Measurements from ENCODE around the gene ABCB11.

ABCB11 gene

DNA sequence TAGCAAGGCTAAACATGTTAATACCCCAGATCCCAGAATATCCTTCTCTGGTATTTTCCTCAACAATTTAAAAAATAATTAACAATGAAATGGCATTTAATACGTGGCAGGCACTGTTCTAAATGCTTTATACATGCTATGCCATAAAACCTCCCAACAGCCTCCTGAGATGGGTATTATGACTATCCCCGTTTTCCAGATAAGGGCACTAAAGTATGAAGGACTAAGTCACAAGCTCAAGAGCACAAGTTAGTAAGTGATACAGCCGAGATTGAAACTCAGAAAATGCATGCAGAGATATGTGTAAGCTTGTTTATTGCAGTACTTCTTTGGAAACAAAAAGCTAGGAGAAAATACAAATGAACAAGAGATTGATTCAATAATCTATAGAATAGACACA is 8.0 kb downstream of the ABCB11 start:
- no peak for DNase-seq (ENCODE audit: extremely low spot score)
- TF ChIP-seq ELF4 (IDR thresholded peaks at IDR 0.05) (no peak), SP1 (IDR thresholded peaks at IDR 0.05) (no peak), LEF1 (IDR thresholded peaks at IDR 0.05; ENCODE audit: borderline replicate concordance) (no peak), TARDBP (IDR thresholded peaks at IDR 0.05) (no peak), L3MBTL2 (conservative IDR thresholded peaks at IDR 0.05) (no peak), FOXM1 (IDR thresholded peaks at IDR 0.05; ENCODE audit: borderline replicate concordance) (no peak), ZNF384 (IDR thresholded peaks at IDR 0.05) (no peak), BHLHE40 (IDR thresholded peaks at IDR 0.05; ENCODE audit: borderline replicate concordance) (no peak), SUZ12 (IDR thresholded peaks at IDR 0.05) (no peak), ARNT (IDR thresholded peaks at IDR 0.05) (no peak), FOXK2 (IDR thresholded peaks at IDR 0.05) (no peak)
- POLR2A ChIA-PET: no interaction called here
- CTCF ChIA-PET: no interaction called here

DNA sequence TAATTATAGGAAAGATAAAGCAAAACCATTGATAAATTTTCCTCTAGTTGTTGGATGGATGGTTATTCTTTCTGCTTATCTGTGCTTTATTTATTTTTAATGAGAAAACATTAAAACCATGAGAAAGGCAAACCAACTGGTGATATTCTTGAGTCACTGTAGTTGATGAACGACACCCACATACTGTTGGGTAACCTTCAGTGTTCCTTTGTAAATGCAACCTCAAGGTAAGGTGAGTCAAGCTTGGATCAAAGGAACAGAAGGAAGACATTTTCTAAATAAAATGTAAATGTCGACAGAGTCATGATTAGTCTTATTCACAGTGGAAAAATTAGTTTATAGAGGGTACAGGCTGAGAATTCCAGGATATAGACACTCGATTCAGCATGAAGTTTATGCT is 12.7 kb downstream of the ABCB11 start:
- POLR2A ChIA-PET: no interaction called here
- DNase-seq (ENCODE audit: extremely low spot score): no peak
- no peak for TF ChIP-seq CTBP1 (IDR thresholded peaks at IDR 0.05; ENCODE audit: borderline replicate concordance)
- CTCF ChIA-PET: interaction anchor here (0.6 kb wide), 1 partner anchor 395 kb away, joined by 3 read pairs; no protein-coding TSS in a partner anchor

DNA sequence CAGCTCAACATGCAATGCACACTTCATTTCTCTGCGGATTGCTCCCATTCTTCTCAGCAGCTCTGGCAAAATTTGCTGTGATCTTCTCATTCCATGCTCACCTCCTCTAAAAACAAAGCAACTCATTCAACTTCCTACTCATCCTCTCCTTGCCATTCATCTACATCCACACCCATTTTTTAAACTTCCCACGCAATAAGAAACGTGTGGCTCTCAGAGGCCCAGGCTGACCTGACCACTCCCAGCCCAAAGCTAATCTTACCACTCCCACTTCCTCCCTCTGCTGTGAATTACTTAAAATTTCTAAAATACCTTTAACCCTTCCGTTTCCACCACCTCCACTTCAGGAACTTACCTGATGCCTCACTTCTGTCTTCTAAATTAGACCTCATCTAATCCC is 15.2 kb downstream of the ABCB11 start:
- DNase-seq (ENCODE audit: extremely low spot score): no peak
- TF ChIP-seq TARDBP (IDR thresholded peaks at IDR 0.05): no peak
- TF ChIP-seq FOXM1 (IDR thresholded peaks at IDR 0.05; ENCODE audit: borderline replicate concordance): no peak
- TF ChIP-seq ZNF384 (IDR thresholded peaks at IDR 0.05): no peak
- TF ChIP-seq, protein P1, sequence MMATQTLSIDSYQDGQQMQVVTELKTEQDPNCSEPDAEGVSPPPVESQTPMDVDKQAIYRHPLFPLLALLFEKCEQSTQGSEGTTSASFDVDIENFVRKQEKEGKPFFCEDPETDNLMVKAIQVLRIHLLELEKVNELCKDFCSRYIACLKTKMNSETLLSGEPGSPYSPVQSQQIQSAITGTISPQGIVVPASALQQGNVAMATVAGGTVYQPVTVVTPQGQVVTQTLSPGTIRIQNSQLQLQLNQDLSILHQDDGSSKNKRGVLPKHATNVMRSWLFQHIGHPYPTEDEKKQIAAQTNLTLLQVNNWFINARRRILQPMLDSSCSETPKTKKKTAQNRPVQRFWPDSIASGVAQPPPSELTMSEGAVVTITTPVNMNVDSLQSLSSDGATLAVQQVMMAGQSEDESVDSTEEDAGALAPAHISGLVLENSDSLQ (IDR thresholded peaks at IDR 0.05): no peak
- no peak for TF ChIP-seq ELF4 (IDR thresholded peaks at IDR 0.05)
- TF ChIP-seq CTBP1 (IDR thresholded peaks at IDR 0.05; ENCODE audit: borderline replicate concordance): no peak
- no peak for TF ChIP-seq BHLHE40 (IDR thresholded peaks at IDR 0.05; ENCODE audit: borderline replicate concordance)
- no peak for TF ChIP-seq FOXK2 (IDR thresholded peaks at IDR 0.05)
- no peak for TF ChIP-seq LEF1 (IDR thresholded peaks at IDR 0.05; ENCODE audit: borderline replicate concordance)
- TF ChIP-seq SUZ12 (IDR thresholded peaks at IDR 0.05): no peak
- TF ChIP-seq NFRKB (IDR thresholded peaks at IDR 0.05): no peak
- no peak for TF ChIP-seq SP1 (IDR thresholded peaks at IDR 0.05)
- no peak for TF ChIP-seq HDGF (IDR thresholded peaks at IDR 0.05; ENCODE audit: borderline replicate concordance)
- TF ChIP-seq ARNT (IDR thresholded peaks at IDR 0.05): no peak
- no peak for TF ChIP-seq FOXA1 (IDR thresholded peaks at IDR 0.05)
- TF ChIP-seq L3MBTL2 (conservative IDR thresholded peaks at IDR 0.05): no peak
- ChIA-PET CTCF (no interaction called here), POLR2A (no interaction called here)

DNA sequence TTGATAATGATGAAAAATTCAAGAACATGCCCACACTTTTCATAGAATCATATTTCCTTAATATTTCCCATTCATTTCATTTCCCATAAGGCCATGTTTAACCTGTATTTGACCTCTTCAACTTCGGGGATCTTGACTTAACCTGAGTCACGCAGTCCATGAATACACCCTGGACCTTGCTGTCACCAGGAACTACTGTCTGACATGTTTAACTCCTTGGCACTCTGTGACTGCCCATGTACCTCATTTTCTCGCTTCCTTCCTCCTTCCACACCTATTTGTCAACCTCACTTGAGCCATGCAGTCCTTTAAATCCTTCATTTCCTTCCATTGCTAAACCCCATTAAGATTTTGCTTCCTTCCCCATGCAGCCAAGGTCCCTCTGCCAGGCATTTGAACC is 16.3 kb downstream of the ABCB11 start:
- TF ChIP-seq CTBP1 (IDR thresholded peaks at IDR 0.05; ENCODE audit: borderline replicate concordance) (no peak), SUZ12 (IDR thresholded peaks at IDR 0.05) (no peak), BHLHE40 (IDR thresholded peaks at IDR 0.05; ENCODE audit: borderline replicate concordance) (no peak), FOXA1 (IDR thresholded peaks at IDR 0.05) (no peak), NFRKB (IDR thresholded peaks at IDR 0.05) (no peak), ARNT (IDR thresholded peaks at IDR 0.05) (no peak), ZNF384 (IDR thresholded peaks at IDR 0.05) (no peak), LEF1 (IDR thresholded peaks at IDR 0.05; ENCODE audit: borderline replicate concordance) (no peak), FOXM1 (IDR thresholded peaks at IDR 0.05; ENCODE audit: borderline replicate concordance) (no peak)
- ChIA-PET CTCF (interaction anchor here (0.7 kb wide), 1 partner anchor 1915 kb away, joined by 3 read pairs; no protein-coding TSS in a partner anchor), POLR2A (no interaction called here)
- no peak for DNase-seq (ENCODE audit: extremely low spot score)

DNA sequence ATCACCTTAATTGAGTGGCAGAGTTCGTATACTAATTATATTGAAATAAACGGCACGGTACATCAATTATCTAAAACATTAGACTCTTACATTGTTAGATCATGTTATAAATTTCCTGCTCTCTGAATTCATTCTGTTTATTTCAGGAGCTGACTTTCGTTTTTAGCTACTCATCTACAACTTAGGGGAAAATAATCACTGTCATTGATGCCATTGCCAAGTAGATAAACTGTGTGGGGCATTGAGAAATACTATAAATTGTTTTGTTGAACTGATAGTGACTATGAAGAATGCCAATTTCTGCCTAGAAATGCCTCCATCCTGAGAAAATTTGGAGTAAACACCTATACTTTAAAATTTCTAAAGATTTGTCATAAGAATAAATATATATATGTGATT is 17.5 kb downstream of the ABCB11 start:
- ChIA-PET POLR2A (no interaction called here), CTCF (no interaction called here)
- no peak for DNase-seq (ENCODE audit: extremely low spot score)
- TF ChIP-seq FOXM1 (IDR thresholded peaks at IDR 0.05; ENCODE audit: borderline replicate concordance) (no peak), SUZ12 (IDR thresholded peaks at IDR 0.05) (no peak), CTBP1 (IDR thresholded peaks at IDR 0.05; ENCODE audit: borderline replicate concordance) (no peak), ARNT (IDR thresholded peaks at IDR 0.05) (no peak), NFRKB (IDR thresholded peaks at IDR 0.05) (no peak), SP1 (IDR thresholded peaks at IDR 0.05) (no peak), TARDBP (IDR thresholded peaks at IDR 0.05) (no peak), FOXA1 (IDR thresholded peaks at IDR 0.05) (no peak), L3MBTL2 (conservative IDR thresholded peaks at IDR 0.05) (no peak), LEF1 (IDR thresholded peaks at IDR 0.05; ENCODE audit: borderline replicate concordance) (no peak), BHLHE40 (IDR thresholded peaks at IDR 0.05; ENCODE audit: borderline replicate concordance) (no peak), ZNF384 (IDR thresholded peaks at IDR 0.05) (no peak), HDGF (IDR thresholded peaks at IDR 0.05; ENCODE audit: borderline replicate concordance) (no peak), FOXK2 (IDR thresholded peaks at IDR 0.05) (no peak)
- TF ChIP-seq, protein P1 (IDR thresholded peaks at IDR 0.05): no peak

DNA sequence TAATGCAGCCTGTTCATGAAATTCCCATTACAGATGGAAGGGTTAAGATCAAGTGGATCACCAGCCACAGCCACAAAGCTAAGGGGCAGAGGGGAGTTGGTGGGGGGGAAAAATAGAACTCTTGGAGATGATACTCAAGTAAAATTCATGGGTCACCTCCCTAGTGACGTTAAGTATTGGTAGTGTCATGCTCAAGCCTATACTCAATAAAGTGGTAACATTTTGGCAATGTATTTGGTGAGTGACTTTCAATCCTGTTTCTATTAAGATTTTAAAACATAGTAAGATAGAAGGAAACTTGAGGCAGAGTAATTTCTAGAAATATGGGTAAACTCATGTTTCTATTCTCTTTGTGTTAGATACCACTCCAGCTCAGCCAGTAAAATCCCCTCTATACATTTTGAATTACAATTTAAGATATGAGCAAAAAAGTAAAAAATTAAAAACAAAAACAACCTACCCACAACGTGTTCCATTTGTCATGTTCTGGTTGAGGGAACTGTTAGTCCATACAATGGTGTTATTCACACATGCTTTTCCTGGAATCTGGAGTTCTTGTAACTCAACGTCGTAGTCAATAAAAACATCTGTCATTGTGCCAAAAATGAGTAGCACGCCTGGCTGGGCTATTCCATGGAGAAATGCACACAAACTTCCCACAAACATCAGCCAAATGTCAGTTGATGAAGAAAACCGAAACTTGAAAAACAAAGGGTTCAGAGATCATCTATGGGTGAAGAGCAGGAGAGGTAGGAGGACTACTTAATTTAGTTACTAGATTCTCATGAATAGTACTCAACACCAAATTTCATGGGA is 18.1 kb downstream of the ABCB11 start:
- ChIA-PET POLR2A (no interaction called here), CTCF (interaction anchor here (0.6 to 0.7 kb wide), 2 partner anchors 82 to 85 kb away, joined by 6 to 7 read pairs; no protein-coding TSS in a partner anchor)
- TF ChIP-seq HDGF (IDR thresholded peaks at IDR 0.05; ENCODE audit: borderline replicate concordance) (no peak), ZNF384 (IDR thresholded peaks at IDR 0.05) (no peak), LEF1 (IDR thresholded peaks at IDR 0.05; ENCODE audit: borderline replicate concordance) (no peak), ELF4 (IDR thresholded peaks at IDR 0.05) (no peak), SP1 (IDR thresholded peaks at IDR 0.05) (no peak), NFRKB (IDR thresholded peaks at IDR 0.05) (no peak), ARNT (IDR thresholded peaks at IDR 0.05) (no peak), FOXK2 (IDR thresholded peaks at IDR 0.05) (no peak)
- TF ChIP-seq, protein P1 (IDR thresholded peaks at IDR 0.05): no peak
- no peak for DNase-seq (ENCODE audit: extremely low spot score)

All from HEK293T (cell line).